HEK293 (cell line): ENCODE measurements around the gene POGLUT2.

Experiments used
- CTCF ChIP-seq: fragments of 450-650 bp; formaldehyde crosslinking; IDR thresholded peaks from 2 replicates; pipeline ENCODE4 v1.5.1; 2016; ENCODE audit warnings: missing biosample characterization, missing genetic modification characterization
- MYNN ChIP-seq: fragments of 450-650 bp; formaldehyde crosslinking; IDR thresholded peaks from 2 replicates; pipeline ENCODE4 v1.5.1; 2016; ENCODE audit warnings: missing biosample characterization, missing genetic modification characterization, borderline replicate concordance
- ZBTB17 ChIP-seq: fragments of 450-650 bp; formaldehyde crosslinking; IDR thresholded peaks from 2 replicates; pipeline ENCODE4 v1.5.1; 2016; ENCODE audit warnings: missing biosample characterization, missing genetic modification characterization
- ZBTB21 ChIP-seq: fragments of 450-650 bp; formaldehyde crosslinking; IDR thresholded peaks from 2 replicates; pipeline ENCODE4 v1.5.1; 2017; ENCODE audit warnings: missing biosample characterization, missing genetic modification characterization
- ZBTB49 ChIP-seq: fragments of 450-650 bp; formaldehyde crosslinking; IDR thresholded peaks from 2 replicates; pipeline ENCODE4 v1.5.1; 2016; ENCODE audit warnings: missing biosample characterization, missing genetic modification characterization, low read depth
- ZEB2 ChIP-seq: fragments of 450-650 bp; formaldehyde crosslinking; IDR thresholded peaks from 2 replicates; pipeline ENCODE4 v1.5.1; 2016; ENCODE audit warnings: missing biosample characterization, missing genetic modification characterization
- ZNF148 ChIP-seq: fragments of 450-650 bp; formaldehyde crosslinking; IDR thresholded peaks from 2 replicates; pipeline ENCODE4 v1.5.0; 2017; ENCODE audit warnings: missing biosample characterization, missing genetic modification characterization, borderline replicate concordance
- ZNF157 ChIP-seq: fragments of 450-650 bp; formaldehyde crosslinking; IDR thresholded peaks from 2 replicates; pipeline ENCODE4 v1.5.1; 2016; ENCODE audit warnings: missing biosample characterization, missing genetic modification characterization
- ZNF16 ChIP-seq: fragments of 450-650 bp; formaldehyde crosslinking; IDR thresholded peaks from 2 replicates; pipeline ENCODE4 v1.5.1; 2016; ENCODE audit warnings: low read depth, missing biosample characterization, missing genetic modification characterization
- ZNF202 ChIP-seq: fragments of 450-650 bp; formaldehyde crosslinking; IDR thresholded peaks from 2 replicates; pipeline ENCODE4 v1.5.1; 2016; ENCODE audit warnings: missing biosample characterization, missing genetic modification characterization, borderline replicate concordance
- ZNF223 ChIP-seq: fragments of 450-650 bp; formaldehyde crosslinking; IDR thresholded peaks from 2 replicates; pipeline ENCODE4 v1.5.1; 2016; ENCODE audit warnings: missing biosample characterization, missing genetic modification characterization
- ZSCAN5A ChIP-seq: fragments of 450-650 bp; formaldehyde crosslinking; IDR thresholded peaks from 2 replicates; pipeline ENCODE4 v1.5.1; 2016; ENCODE audit warnings: missing biosample characterization, missing genetic modification characterization
- TF ChIP-seq, protein P1 (sequence below): fragments of 450-650 bp; formaldehyde crosslinking; IDR thresholded peaks from 2 replicates; pipeline ENCODE4 v1.5.1; 2016; ENCODE audit warnings: missing biosample characterization, missing genetic modification characterization
- TF ChIP-seq, protein P2 (sequence below): fragments of 450-650 bp; formaldehyde crosslinking; IDR thresholded peaks from 2 replicates; pipeline ENCODE4 v1.5.1; 2016; ENCODE audit warnings: missing biosample characterization, missing genetic modification characterization

DNA sequence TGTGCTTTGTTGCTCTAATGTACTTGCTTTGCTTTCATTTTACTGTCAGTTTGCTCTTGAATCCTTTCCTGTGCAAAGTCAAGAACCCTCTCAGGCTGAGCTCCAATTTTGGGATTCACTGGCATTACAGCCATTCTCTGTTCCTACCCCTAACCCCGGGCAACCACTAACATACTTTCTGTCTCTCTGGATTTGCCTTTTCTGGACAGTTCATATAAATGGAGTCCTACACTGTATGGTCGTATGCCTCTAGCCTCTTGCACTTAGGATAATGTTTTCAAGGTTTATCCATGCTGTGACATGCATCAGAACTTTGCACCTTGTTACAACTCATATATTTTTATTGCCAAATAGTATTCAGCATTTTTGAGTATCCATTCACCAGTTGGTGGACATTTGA lies 22.5 kb downstream of the POGLUT2 start:
- TF ChIP-seq ZBTB21 (tag by site-specific recombination) (no peak), ZBTB49 (tag by site-specific recombination) (no peak), ZEB2 (tag by site-specific recombination) (no peak), ZNF202 (tag by site-specific recombination) (no peak), CTCF (no peak), ZNF223 (tag by site-specific recombination) (no peak), ZNF157 (tag by site-specific recombination) (no peak), MYNN (tag by site-specific recombination) (no peak), ZSCAN5A (no peak), ZNF148 (tag by site-specific recombination) (no peak), ZNF16 (tag by site-specific recombination) (no peak), ZBTB17 (tag by site-specific recombination) (no peak)
- TF ChIP-seq, protein P1, sequence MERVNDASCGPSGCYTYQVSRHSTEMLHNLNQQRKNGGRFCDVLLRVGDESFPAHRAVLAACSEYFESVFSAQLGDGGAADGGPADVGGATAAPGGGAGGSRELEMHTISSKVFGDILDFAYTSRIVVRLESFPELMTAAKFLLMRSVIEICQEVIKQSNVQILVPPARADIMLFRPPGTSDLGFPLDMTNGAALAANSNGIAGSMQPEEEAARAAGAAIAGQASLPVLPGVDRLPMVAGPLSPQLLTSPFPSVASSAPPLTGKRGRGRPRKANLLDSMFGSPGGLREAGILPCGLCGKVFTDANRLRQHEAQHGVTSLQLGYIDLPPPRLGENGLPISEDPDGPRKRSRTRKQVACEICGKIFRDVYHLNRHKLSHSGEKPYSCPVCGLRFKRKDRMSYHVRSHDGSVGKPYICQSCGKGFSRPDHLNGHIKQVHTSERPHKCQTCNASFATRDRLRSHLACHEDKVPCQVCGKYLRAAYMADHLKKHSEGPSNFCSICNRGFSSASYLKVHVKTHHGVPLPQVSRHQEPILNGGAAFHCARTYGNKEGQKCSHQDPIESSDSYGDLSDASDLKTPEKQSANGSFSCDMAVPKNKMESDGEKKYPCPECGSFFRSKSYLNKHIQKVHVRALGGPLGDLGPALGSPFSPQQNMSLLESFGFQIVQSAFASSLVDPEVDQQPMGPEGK (tag by site-specific recombination) = no peak
- TF ChIP-seq, protein P2, sequence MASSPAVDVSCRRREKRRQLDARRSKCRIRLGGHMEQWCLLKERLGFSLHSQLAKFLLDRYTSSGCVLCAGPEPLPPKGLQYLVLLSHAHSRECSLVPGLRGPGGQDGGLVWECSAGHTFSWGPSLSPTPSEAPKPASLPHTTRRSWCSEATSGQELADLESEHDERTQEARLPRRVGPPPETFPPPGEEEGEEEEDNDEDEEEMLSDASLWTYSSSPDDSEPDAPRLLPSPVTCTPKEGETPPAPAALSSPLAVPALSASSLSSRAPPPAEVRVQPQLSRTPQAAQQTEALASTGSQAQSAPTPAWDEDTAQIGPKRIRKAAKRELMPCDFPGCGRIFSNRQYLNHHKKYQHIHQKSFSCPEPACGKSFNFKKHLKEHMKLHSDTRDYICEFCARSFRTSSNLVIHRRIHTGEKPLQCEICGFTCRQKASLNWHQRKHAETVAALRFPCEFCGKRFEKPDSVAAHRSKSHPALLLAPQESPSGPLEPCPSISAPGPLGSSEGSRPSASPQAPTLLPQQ (tag by site-specific recombination) = no peak
